ENCODE measurements around the gene RCAN2. TPM values are rescaled to one million over a fixed set of nuclear protein-coding genes. Genes with fewer than 3 reads are reported as not detected.

RCAN2 gene
- total RNA-seq, 1 experiment from 2014 or later, result not detected

GRCh38 chr6:46234700-46235099, 256.5 kb downstream of the RCAN2 start:
- POLR2A ChIA-PET, result no interaction called here
- intact Hi-C loops (cut with micrococcal nuclease; ENCODE audit: unreplicated experiment), result no loop called here

GRCh38 chr6:46234156-46234556, 257.1 kb downstream of the RCAN2 start:
- no peaks in the 10 kb centered on the region for H3K36me3 Mint-ChIP-seq (ENCODE audit: insufficient read depth, unreplicated experiment)
- no TSS peak for BruUV-seq (replicated peaks)

More at GRCh38 chr6:46234700-46235099, 256.5 kb downstream of the RCAN2 start:
- H3K36me3 ChIP-seq (ENCODE audit: control insufficient read depth, insufficient read depth, low read length), result no peaks in the 10 kb centered on the region
- no TSS peak for BruUV-seq (replicated peaks)
- no peaks in the 10 kb centered on the region for H3K27me3 ChIP-seq (replicated peaks; ENCODE audit: control insufficient read depth, insufficient read depth, low read length)
- no peak overlapping the region for H3K4me3 ChIP-seq (ENCODE audit: low read depth, low read length)
- TF ChIP-seq CTCF (IDR thresholded peaks at IDR 0.05; ENCODE audit: insufficient read depth in 1 of 2, low read depth in 1 of 2, low read length in 1 of 2, severe bottlenecking in 1 of 2, unreplicated experiment in 1 of 2), result no peak
- Mint-ChIP-seq H3K36me3 (ENCODE audit: insufficient read depth, unreplicated experiment) (no peaks in the 10 kb centered on the region), H3K27me3 (ENCODE audit: insufficient read depth, unreplicated experiment) (peaks cover 4% of the 10 kb centered on the region), H3K4me1 (ENCODE audit: low read depth, unreplicated experiment) (no peaks in the 10 kb centered on the region), H3K4me3 (ENCODE audit: unreplicated experiment) (no peak overlapping the region), H3K9me3 (ENCODE audit: unreplicated experiment) (no peaks in the 10 kb centered on the region), H3K27ac (ENCODE audit: unreplicated experiment) (no peak overlapping the region)
- no peaks in the 10 kb centered on the region for H3K4me1 ChIP-seq
- CTCF ChIA-PET, result no interaction called here
- DNase-seq, result no peak
- H3K9me3 ChIP-seq, result no peaks in the 10 kb centered on the region

GRCh38 chr6:46233129-46233528, 258.1 kb downstream of the RCAN2 start:
- intact Hi-C loops (cut with micrococcal nuclease; ENCODE audit: unreplicated experiment), result no loop called here
- no peaks in the 10 kb centered on the region for H3K36me3 ChIP-seq (ENCODE audit: control insufficient read depth, insufficient read depth, low read length)
- no peaks in the 10 kb centered on the region for H3K36me3 Mint-ChIP-seq (ENCODE audit: insufficient read depth, unreplicated experiment)
- H3K4me1 Mint-ChIP-seq (ENCODE audit: low read depth, unreplicated experiment), result no peaks in the 10 kb centered on the region
- TF ChIP-seq CTCF (IDR thresholded peaks at IDR 0.05; ENCODE audit: insufficient read depth in 1 of 2, low read depth in 1 of 2, low read length in 1 of 2, severe bottlenecking in 1 of 2, unreplicated experiment in 1 of 2), result no peak
- H3K27me3 Mint-ChIP-seq (ENCODE audit: insufficient read depth, unreplicated experiment), result no peaks in the 10 kb centered on the region
- H3K4me1 ChIP-seq, result no peaks in the 10 kb centered on the region
- POLR2A ChIA-PET, result no interaction called here
- DNase-seq, result no peak
- H3K4me3 ChIP-seq (ENCODE audit: low read depth, low read length), result no peak overlapping the region
- H3K27me3 ChIP-seq (replicated peaks; ENCODE audit: control insufficient read depth, insufficient read depth, low read length), result no peaks in the 10 kb centered on the region
- H3K9me3 Mint-ChIP-seq (ENCODE audit: unreplicated experiment), result no peaks in the 10 kb centered on the region
- H3K9me3 ChIP-seq, result no peaks in the 10 kb centered on the region
- H3K4me3 Mint-ChIP-seq (ENCODE audit: unreplicated experiment), result no peak overlapping the region
- BruUV-seq (replicated peaks), result no TSS peak
- CTCF ChIA-PET, result no interaction called here
- no peak overlapping the region for H3K27ac Mint-ChIP-seq (ENCODE audit: unreplicated experiment)

More at GRCh38 chr6:46234156-46234556, 257.1 kb downstream of the RCAN2 start:
- Mint-ChIP-seq H3K4me3 (ENCODE audit: unreplicated experiment) (no peak overlapping the region), H3K27me3 (ENCODE audit: insufficient read depth, unreplicated experiment) (no peaks in the 10 kb centered on the region), H3K27ac (ENCODE audit: unreplicated experiment) (no peak overlapping the region), H3K4me1 (ENCODE audit: low read depth, unreplicated experiment) (no peaks in the 10 kb centered on the region), H3K9me3 (ENCODE audit: unreplicated experiment) (no peaks in the 10 kb centered on the region)
- no peak for DNase-seq
- TF ChIP-seq CTCF (IDR thresholded peaks at IDR 0.05; ENCODE audit: insufficient read depth in 1 of 2, low read depth in 1 of 2, low read length in 1 of 2, severe bottlenecking in 1 of 2, unreplicated experiment in 1 of 2), result no peak
- ChIA-PET POLR2A (no interaction called here), CTCF (no interaction called here)
- H3K4me3 ChIP-seq (ENCODE audit: low read depth, low read length), result no peak overlapping the region
- H3K4me1 ChIP-seq, result no peaks in the 10 kb centered on the region
- H3K36me3 ChIP-seq (ENCODE audit: control insufficient read depth, insufficient read depth, low read length), result no peaks in the 10 kb centered on the region
- no peaks in the 10 kb centered on the region for H3K9me3 ChIP-seq
- no peaks in the 10 kb centered on the region for H3K27me3 ChIP-seq (replicated peaks; ENCODE audit: control insufficient read depth, insufficient read depth, low read length)
- intact Hi-C loops (cut with micrococcal nuclease; ENCODE audit: unreplicated experiment), result no loop called here

Measured in Caco-2 (cell line).